ENCODE data around the gene EMID1.

- TF ChIP-seq CTCF (IDR thresholded peaks at IDR 0.05) (no peak), EP300 (IDR thresholded peaks at IDR 0.05) (no peak), POLR2AphosphoS5 (IDR thresholded peaks at IDR 0.05) (no peak), POLR2A (IDR thresholded peaks at IDR 0.05) (no peak)
Observed at GRCh38 chr22:29165321-29166060, 40.2 kb upstream of the EMID1 start.
